ENCODE results near the gene RCAN3. TPM values are rescaled to one million over a fixed set of nuclear protein-coding genes. Genes with fewer than 3 reads are reported as not detected.

Gene RCAN3
- total RNA-seq, 1 experiment from 2014 or later: 17.5 TPM

DNA sequence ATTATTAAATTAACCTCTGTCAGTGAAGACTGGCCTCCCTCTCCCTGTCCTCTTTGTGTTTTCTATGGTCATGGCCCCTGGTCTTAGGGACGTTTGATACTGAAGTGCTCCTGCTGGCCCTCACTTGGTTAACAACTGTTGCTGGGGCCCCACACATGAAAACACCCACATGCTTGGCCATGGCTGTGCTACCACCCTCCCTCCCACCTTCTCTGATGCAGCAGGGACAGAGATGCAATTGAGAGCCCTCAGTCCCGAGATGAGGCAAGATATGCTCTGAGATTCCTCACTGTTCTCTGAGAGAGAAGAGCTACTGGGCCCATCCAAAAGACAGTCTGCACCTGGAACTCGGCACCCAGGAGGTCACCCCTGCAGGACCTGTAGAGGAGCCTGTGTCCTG lies 86.6 kb downstream of the RCAN3 start:
- ChIA-PET POLR2A (no interaction called here), CTCF (no interaction called here)
- Histone ChIP-seq H3K9me3 (ENCODE audit: control insufficient read depth, insufficient read depth, low read depth, low read length) (no peaks in the 10 kb centered on the region), H3K36me3 (ENCODE audit: control insufficient read depth, insufficient read depth, low read length) (no peaks in the 10 kb centered on the region), H3K27me3 (ENCODE audit: control insufficient read depth, insufficient read depth, low read length) (peaks cover 2% of the 10 kb centered on the region; the same call in 1 of the 2 replicates), H3K4me1 (ENCODE audit: control insufficient read depth, insufficient read depth, low read length) (no peaks in the 10 kb centered on the region), H3K27ac (ENCODE audit: low read length) (no peak overlapping the region), H3K4me3 (ENCODE audit: low read depth in 2 of 2, low read length in 2 of 2) (no peak overlapping the region)
- in situ Hi-C loops (cut with HindIII; ENCODE audit: low pct_unique_long_range_greater_than_20kb, low sequenced_read_pairs) (no loop called here), intact Hi-C loops (cut with micrococcal nuclease; ENCODE audit: unreplicated experiment) (no loop called here)
- no TSS peak for BruUV-seq (replicated peaks)
- ATAC-seq (no peak), DNase-seq (ENCODE audit: low read depth, low spot score) (no peak)
- no peak for TF ChIP-seq TCF7L2 (IDR thresholded peaks at IDR 0.05; ENCODE audit: low read depth, low read length)
- TF ChIP-seq POLR2AphosphoS5 (IDR thresholded peaks at IDR 0.05; ENCODE audit: low read depth, low read length): no peak
- TF ChIP-seq SIN3A (IDR thresholded peaks at IDR 0.05; ENCODE audit: borderline replicate concordance, insufficient read depth, low read depth, low read length): no peak
- TF ChIP-seq, protein P1, sequence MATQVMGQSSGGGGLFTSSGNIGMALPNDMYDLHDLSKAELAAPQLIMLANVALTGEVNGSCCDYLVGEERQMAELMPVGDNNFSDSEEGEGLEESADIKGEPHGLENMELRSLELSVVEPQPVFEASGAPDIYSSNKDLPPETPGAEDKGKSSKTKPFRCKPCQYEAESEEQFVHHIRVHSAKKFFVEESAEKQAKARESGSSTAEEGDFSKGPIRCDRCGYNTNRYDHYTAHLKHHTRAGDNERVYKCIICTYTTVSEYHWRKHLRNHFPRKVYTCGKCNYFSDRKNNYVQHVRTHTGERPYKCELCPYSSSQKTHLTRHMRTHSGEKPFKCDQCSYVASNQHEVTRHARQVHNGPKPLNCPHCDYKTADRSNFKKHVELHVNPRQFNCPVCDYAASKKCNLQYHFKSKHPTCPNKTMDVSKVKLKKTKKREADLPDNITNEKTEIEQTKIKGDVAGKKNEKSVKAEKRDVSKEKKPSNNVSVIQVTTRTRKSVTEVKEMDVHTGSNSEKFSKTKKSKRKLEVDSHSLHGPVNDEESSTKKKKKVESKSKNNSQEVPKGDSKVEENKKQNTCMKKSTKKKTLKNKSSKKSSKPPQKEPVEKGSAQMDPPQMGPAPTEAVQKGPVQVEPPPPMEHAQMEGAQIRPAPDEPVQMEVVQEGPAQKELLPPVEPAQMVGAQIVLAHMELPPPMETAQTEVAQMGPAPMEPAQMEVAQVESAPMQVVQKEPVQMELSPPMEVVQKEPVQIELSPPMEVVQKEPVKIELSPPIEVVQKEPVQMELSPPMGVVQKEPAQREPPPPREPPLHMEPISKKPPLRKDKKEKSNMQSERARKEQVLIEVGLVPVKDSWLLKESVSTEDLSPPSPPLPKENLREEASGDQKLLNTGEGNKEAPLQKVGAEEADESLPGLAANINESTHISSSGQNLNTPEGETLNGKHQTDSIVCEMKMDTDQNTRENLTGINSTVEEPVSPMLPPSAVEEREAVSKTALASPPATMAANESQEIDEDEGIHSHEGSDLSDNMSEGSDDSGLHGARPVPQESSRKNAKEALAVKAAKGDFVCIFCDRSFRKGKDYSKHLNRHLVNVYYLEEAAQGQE (IDR thresholded peaks at IDR 0.05; ENCODE audit: insufficient read depth in 1 of 2, low read depth in 2 of 2, low read length in 1 of 2): no peak
- TF ChIP-seq, protein P2, sequence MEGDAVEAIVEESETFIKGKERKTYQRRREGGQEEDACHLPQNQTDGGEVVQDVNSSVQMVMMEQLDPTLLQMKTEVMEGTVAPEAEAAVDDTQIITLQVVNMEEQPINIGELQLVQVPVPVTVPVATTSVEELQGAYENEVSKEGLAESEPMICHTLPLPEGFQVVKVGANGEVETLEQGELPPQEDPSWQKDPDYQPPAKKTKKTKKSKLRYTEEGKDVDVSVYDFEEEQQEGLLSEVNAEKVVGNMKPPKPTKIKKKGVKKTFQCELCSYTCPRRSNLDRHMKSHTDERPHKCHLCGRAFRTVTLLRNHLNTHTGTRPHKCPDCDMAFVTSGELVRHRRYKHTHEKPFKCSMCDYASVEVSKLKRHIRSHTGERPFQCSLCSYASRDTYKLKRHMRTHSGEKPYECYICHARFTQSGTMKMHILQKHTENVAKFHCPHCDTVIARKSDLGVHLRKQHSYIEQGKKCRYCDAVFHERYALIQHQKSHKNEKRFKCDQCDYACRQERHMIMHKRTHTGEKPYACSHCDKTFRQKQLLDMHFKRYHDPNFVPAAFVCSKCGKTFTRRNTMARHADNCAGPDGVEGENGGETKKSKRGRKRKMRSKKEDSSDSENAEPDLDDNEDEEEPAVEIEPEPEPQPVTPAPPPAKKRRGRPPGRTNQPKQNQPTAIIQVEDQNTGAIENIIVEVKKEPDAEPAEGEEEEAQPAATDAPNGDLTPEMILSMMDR (IDR thresholded peaks at IDR 0.05): no peak

Other genes with a start within 250 kb of the RCAN3 start
- 16.7 TPM for gene GRHL3, start 183.5 kb upstream of the RCAN3 start, total RNA-seq (2021; ENCODE audit: unreplicated experiment)
- 9.9 TPM for gene STPG1, start 89.1 kb upstream of the RCAN3 start, total RNA-seq (2021; ENCODE audit: unreplicated experiment)
- 13.6 TPM for gene NIPAL3, start 87.0 kb upstream of the RCAN3 start, total RNA-seq (2021; ENCODE audit: unreplicated experiment)
- gene NCMAP, start 53.3 kb downstream of the RCAN3 start, total RNA-seq (2021; ENCODE audit: unreplicated experiment): 0.33 TPM
- gene SRRM1, start 140.5 kb downstream of the RCAN3 start, total RNA-seq (2021; ENCODE audit: unreplicated experiment): 160 TPM
- 123 TPM for gene CLIC4, start 242.6 kb downstream of the RCAN3 start, total RNA-seq (2021; ENCODE audit: unreplicated experiment)